Stimulated activated naive CD8-positive, alpha-beta T cell treated with anti-CD3 and anti-CD28 coated beads, Interleukin-15, Interleukin-2, amounts not matched to agents 100 U/mL and 50 U/mL, for 24 hours (primary cell): ENCODE data around the gene FOXO1.
"Not testable (repeated sequence)": the region's sequence is repeated elsewhere in the genome, so short reads cannot be mapped to it uniquely, and the experiment has no call there.

ENCODE experiments used
- ATAC-seq: fragments of 150-1000 bp; cut with Tn5 transposase; one replicate; pipeline ENCODE4 v1.10.0; 2021
- DNase-seq: peaks from one replicate; pipeline ENCODE4 v3.0.0; 2021

FOXO1 gene

GRCh38 chr13:40666933-40667621 lies 636 bp upstream of the FOXO1 start:
- DNase-seq, result peak; percentile 59
- ATAC-seq, result peak; percentile 6

DNA sequence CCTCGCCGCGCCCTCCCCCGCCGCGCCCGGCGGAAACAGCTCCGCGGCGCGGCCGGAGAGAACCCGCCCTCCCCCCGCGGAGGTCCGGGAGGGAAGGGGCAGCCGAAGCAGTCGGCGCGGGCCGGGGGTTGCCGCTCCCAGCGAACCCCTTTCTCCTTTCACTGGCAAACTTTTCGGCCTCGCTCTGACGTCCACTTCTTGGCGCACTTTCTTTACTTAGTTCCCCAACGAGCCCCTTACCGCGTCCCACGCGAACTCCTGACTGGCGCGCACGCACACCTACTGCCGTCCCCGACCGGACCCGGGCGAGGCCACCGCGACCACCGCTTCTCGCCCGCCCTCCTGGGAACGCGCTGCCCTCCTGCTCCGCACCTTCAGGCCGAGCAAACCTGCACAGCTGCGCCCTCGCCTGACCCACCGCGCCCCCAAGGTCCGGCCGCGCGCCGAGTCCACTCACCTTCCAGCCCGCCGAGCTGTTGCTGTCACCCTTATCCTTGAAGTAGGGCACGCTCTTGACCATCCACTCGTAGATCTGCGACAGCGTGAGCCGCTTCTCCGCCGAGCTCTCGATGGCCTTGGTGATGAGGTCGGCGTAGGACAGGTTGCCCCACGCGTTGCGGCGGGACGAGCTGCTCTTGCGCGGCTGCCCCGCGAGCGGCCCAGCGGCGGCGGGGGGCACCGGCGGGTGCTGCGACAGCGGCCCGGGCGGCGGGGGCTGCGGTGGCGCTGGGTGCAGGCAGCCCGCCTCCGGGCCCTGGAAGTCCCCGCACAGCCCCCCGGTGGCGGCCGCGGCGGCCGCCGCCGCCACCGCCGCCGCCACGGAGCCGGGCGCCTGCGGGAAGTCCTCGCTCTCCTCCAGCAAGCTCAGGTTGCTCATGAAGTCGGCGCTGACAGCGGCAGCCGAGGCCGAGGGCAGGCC lies 1.1 kb downstream of the FOXO1 start:
- DNase-seq (peak; percentile 56), ATAC-seq (no peak)

DNA sequence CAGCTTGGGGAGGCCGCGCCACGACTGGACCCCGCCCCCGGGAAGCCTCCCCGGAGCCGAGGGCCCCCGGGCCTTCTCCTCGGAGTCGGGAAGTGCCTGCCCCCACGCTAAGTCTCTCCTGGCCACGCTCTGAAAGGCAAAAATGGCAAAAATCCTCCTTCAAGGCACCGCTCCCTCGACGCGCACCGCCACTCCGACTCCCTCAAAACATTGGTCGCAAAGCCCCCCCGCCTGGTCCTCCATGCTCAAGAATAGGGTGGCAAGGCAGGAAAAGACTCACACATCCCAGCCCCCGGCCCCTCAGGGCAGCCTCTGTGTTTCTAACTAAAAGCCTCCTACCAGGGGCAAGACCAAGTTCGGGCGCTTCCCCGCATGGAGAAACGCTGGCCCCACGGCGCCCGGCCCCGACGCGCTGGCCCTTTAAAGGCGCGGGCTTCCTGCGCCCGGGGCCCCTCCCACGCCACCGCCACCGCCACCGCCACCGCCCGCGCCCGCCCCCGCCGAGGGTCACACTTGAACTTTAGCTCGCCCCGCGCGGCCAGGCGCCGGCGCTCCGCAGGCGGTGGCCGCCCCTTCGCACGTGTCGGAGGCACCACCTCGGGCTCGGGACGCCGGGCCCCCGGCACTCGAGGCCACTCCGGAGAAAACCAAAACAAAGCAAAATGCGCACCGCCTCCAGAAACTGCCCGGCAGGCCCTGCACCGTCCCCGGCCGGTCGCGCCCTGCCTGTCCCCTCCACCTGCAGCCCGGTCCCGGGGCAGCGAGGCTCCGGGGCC lies 1.9 kb downstream of the FOXO1 start:
- DNase-seq (peak; percentile 78), ATAC-seq (peak; percentile 3)

DNA sequence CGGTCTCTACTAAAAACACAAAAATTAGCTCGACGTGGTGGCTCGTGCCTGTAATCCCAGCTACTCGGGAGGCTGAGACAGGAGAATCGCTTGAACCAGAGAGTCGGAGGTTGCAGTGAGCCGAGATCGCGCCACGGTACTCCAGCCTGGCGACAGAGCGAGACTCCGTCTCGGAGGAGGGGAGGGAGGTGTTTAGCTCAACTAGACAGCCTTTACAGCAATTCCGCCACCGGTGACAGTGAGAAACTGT lies 2.4 kb downstream of the FOXO1 start:
- not testable (repeated sequence) for DNase-seq
- peak; percentile 21 for ATAC-seq

DNA sequence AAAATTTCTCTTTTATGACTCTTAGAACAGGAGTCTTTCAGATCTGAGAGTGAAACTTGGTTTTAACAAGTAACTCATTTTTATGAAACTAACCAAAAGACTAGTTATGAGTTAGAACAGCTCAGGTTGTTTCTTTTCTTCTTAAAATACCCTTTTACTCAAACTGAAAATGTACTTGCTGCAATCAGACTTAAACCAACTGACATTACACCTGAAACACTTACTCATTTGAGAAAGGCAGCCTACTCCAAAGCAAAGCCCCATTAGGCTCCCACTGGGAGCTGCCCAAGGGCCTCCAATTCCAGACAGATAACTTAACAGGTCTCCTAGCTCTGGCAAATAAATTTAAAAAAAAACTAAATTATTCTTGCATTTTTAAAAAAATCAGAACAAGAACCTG lies 3.6 kb downstream of the FOXO1 start:
- ATAC-seq (peak; percentile 41), DNase-seq (peak; percentile 44)

DNA sequence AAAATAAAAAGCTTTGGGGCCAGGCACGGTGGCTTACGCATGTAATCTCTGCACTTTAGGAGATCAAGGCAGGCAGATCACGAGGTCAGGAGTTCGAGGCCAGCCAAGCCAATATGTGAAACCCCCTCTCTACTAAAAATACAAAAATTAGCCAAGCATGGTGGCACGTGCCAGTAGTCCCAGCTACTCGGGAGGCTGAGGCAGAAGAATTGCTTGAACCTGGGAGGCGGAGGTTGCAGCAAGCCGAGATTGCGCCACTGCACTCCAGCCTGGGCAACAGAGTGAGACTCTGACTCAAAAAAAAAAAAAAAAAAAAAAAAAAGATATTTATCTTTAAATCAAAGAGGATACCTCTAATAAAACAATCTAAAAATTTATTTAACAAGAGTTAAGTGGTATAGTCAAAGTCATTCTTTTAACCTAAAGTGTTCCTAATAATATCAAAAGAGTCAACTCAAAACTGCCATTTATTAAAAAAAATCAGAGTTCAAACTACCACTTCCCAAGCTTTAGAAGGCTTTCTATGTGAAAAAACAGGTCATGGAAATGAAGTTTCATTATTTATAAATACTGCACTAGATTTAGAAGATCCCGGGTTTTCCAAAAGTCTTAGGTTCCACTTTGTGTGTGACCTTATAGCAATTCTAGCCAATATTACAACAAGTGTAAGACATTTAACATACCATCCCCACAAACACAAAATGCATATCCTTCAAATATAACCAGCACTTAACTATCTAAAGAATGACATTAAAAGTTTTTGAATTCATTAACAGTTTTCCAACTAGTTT lies 4.4 kb downstream of the FOXO1 start:
- DNase-seq (no peak), ATAC-seq (no peak)

- no peak for ATAC-seq
Observed at GRCh38 chr13:40660692-40661091, 5.7 kb downstream of the FOXO1 start.

GRCh38 chr13:40660141-40660664 lies 6.2 kb downstream of the FOXO1 start:
- DNase-seq, result no peak
- ATAC-seq, result no peak

More at GRCh38 chr13:40660692-40661091, 5.7 kb downstream of the FOXO1 start:
- DNase-seq, result no peak

- ATAC-seq (no peak), DNase-seq (no peak)
Observed at GRCh38 chr13:40657951-40658350, 8.5 kb downstream of the FOXO1 start.

GRCh38 chr13:40657307-40657706 lies 9.1 kb downstream of the FOXO1 start:
- ATAC-seq (no peak), DNase-seq (no peak)

DNA sequence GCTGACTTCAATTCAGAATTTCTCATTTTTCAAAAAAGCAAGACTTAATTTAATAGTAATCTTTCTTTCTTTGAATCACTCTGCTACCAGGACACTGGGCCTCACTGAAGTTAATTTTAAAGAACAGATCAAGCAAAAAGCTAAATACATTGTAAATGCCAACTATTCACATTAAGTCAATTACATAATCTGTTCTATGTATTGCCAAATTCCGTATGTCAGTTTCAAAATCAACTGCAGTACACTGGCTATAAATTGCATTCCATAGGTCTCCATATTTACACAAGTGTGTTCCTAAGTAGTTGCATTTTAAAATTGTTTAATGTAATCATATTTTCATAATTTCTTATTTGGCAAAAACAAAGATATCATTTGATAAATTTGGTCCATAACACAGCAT lies 10.1 kb downstream of the FOXO1 start:
- ATAC-seq, result no peak
- no peak for DNase-seq

GRCh38 chr13:40653527-40654318 lies 12.7 kb downstream of the FOXO1 start:
- DNase-seq (no peak), ATAC-seq (peak; percentile 92)

DNA sequence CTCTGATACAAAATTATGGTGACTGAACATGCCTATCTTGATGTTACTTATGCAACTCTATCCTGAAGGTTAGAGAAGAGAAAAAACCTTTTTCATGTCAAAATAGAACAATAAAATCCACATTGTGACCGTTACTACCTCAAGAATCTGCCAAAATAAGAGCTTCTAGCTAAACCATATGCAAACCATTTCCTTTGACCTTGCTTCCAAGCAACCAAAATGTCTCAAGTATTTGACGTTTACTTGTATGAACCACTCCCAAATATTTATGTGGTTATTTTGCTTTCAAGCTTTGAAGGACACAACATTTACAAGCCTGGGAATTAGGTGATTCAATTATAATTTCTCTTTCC lies 13.9 kb downstream of the FOXO1 start:
- no peak for ATAC-seq

GRCh38 chr13:40651866-40652587 lies 14.4 kb downstream of the FOXO1 start:
- no peak for ATAC-seq
- no peak for DNase-seq

More for the DNA sequence above, 13.9 kb downstream of the FOXO1 start:
- no peak for DNase-seq

DNA sequence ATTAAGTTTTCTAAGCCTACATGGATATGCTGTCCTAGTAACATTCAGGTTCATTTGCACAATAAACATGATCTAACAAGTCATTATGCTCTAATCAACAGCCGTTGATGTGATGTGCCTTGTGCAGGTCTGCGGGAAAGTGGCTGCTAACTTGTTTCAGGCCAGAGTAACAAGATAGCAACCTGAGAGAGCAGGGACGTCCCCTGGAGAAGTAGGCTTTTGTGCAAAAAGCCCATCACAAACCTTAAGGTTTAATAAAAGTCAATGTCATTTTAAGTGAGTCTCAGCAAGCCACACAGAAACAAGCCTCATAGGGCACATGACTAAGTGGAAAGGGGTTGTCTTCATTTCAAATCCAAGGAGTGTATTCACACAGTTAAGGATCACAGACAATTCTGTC lies 17.6 kb downstream of the FOXO1 start:
- DNase-seq, result no peak

DNA sequence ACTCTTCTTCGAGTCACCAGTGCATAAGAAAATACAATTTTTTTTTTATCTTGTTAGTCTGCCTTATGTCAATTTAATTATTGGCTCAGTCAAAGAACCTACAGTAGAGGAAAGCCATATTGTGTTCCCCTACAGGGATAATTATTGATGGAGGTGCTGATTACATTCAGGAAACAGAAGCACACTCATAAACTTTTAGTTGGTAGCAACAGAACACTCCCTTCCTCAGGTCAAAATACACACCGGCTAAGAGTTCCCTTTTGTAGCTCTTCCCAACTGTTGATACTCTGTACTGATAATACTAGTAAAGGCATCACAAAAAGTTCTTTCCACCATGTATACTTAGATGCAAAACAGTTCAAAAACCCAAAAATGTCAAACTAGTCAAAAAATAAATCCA lies 18.4 kb downstream of the FOXO1 start:
- DNase-seq (no peak), ATAC-seq (no peak)

More for the DNA sequence above, 17.6 kb downstream of the FOXO1 start:
- peak; percentile 58 for ATAC-seq

DNA sequence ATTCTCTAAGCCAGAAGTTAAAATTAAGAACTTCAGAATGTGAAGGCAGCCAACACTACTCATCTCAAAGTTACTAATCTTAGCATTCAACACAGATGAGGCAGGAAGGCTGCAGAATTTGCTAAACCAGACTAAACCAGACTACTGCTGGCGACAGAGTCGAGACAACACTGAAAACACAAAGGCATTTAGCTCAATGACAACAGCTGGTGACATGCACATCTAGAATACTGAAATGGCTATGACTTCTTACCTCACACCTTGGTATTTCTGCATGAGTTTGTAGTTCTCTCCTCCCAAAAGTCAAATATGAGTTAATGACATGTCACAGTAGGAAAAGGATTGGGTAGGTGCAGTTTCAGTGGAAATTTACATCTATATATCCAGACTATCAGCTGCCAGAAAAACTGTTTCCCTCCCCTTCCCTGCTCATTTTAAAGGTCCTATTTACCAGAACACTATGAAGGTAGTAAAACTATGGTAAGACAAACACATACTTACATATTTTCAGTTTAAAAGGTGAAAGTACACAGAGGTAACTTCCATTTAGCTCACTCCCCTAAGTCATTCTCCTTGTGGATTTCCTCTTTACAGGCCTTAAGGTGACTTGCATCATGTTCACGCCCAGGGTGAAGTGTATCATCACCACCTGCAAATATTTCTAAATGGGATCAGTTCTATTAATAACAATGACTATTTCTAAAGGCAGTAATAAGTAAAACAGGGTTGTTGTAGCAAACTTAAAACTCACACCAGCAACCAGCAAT lies 21.4 kb downstream of the FOXO1 start:
- DNase-seq (no peak), ATAC-seq (peak; percentile 48)

- peak; percentile 68 for ATAC-seq
- DNase-seq, result no peak
Observed at GRCh38 chr13:40640845-40641458, 25.5 kb downstream of the FOXO1 start.

GRCh38 chr13:40640202-40640601 lies 26.2 kb downstream of the FOXO1 start:
- ATAC-seq, result no peak
- DNase-seq, result no peak
